Colonic mucosa (tissue), 4 donors: Measurements from ENCODE around the gene NPAS1. TPM values are rescaled to one million over a fixed set of nuclear protein-coding genes. Genes with fewer than 3 reads are reported as not detected.
"Not testable (repeated sequence)": the region's sequence is repeated elsewhere in the genome, so short reads cannot be mapped to it uniquely, and the experiment has no call there.

ENCODE experiments used
- DNase-seq: peaks from one replicate; pipeline ENCODE4 v3.0.0-alpha.2; 2020
- H3K27ac ChIP-seq: fragments of 200-600 bp; one replicate; pipeline ENCODE4 v1.8.0; 2021
- H3K27me3 ChIP-seq: fragments of 200-600 bp; one replicate; pipeline ENCODE4 v1.8.0; 2021
- H3K36me3 ChIP-seq: fragments of 200-600 bp; one replicate; pipeline ENCODE4 v1.8.0; 2021
- H3K4me1 ChIP-seq: fragments of 200-600 bp; one replicate; pipeline ENCODE4 v1.8.0; 2021; ENCODE audit warnings: mild to moderate bottlenecking
- H3K4me3 ChIP-seq: fragments of 200-600 bp; one replicate; pipeline ENCODE4 v1.8.0; 2021
- H3K9ac ChIP-seq, 2 donors: one replicate each; pipeline ENCODE4 v1.7.0; 2013; ENCODE audit warnings: control low read depth in 2 of 2, low read depth in 2 of 2, low read length in 2 of 2
- H3K9me3 ChIP-seq: fragments of 200-600 bp; one replicate; pipeline ENCODE4 v1.8.0; 2021
- CTCF ChIP-seq: fragments of 200-600 bp; IDR thresholded peaks from one replicate; pipeline ENCODE4 v1.8.0; 2022; ENCODE audit warnings: antibody characterized with exemption, mild to moderate bottlenecking
- intact Hi-C: fragments of 100-400 bp; cut with DNase I; formaldehyde crosslinking; loops from one replicate; pipeline ENCODE4 v1.14.1; 2022
- total RNA-seq, 2 donors: library from RNA; stranded (reverse); fragmentation: NEBNext Ultra II Directional in 1 of 2; extraction: Animal tissue kit (Norgen Biotek cat#: 25700) in 1 of 2; gene quantifications; one replicate each; pipeline ENCODE4 v1.2.1, GENCODE V29; 2021
- donor health status: healthy.
- donor health status: DM: no; HTN: no; CAD: no.
- donor health status: DM: no; HTN: no; CAD: no.

NPAS1 gene
- total RNA-seq, 2 donors from 2014 or later = 0.35 to 0.64 TPM

- H3K27me3 ChIP-seq = no peaks in the 10 kb centered on the region
- H3K9me3 ChIP-seq = no peaks in the 10 kb centered on the region
- no peaks in the 10 kb centered on the region for H3K4me1 ChIP-seq
- DNase-seq = no peak
- no peak overlapping the region for H3K27ac ChIP-seq
- H3K4me3 ChIP-seq = no peak overlapping the region
- intact Hi-C loops = no loop called here
- peaks cover 14% of the 10 kb centered on the region for H3K36me3 ChIP-seq
- TF ChIP-seq CTCF = no peak
- no peak overlapping the region for H3K9ac ChIP-seq
Observed at GRCh38 chr19:47073574-47073973, 53.9 kb downstream of the NPAS1 start.

GRCh38 chr19:47074621-47075020, 55.0 kb downstream of the NPAS1 start:
- TF ChIP-seq CTCF = no peak

GRCh38 chr19:47075179-47075810, 55.7 kb downstream of the NPAS1 start:
- Histone ChIP-seq H3K9me3 (no peaks in the 10 kb centered on the region), H3K9ac (peak overlapping the region in 1 of 2 donors; percentile 1), H3K27me3 (no peaks in the 10 kb centered on the region), H3K4me1 (peaks cover 3% of the 10 kb centered on the region), H3K4me3 (no peak overlapping the region), H3K27ac (no peak overlapping the region), H3K36me3 (peaks cover 14% of the 10 kb centered on the region)
- intact Hi-C loops = loop anchor here (5.0 kb wide), 1 partner anchor 63 kb away; no protein-coding TSS in a partner anchor
- DNase-seq = no peak
- TF ChIP-seq CTCF = no peak

More at GRCh38 chr19:47074621-47075020, 55.0 kb downstream of the NPAS1 start:
- Histone ChIP-seq H3K27ac (no peak overlapping the region), H3K9ac (no peak overlapping the region), H3K9me3 (no peaks in the 10 kb centered on the region), H3K36me3 (peaks cover 14% of the 10 kb centered on the region), H3K4me1 (peaks cover 2% of the 10 kb centered on the region), H3K27me3 (no peaks in the 10 kb centered on the region), H3K4me3 (no peak overlapping the region)
- intact Hi-C loops = loop anchor here (5.0 kb wide), 1 partner anchor 62 kb away; no protein-coding TSS in a partner anchor
- no peak for DNase-seq

GRCh38 chr19:47075941-47076340, 56.3 kb downstream of the NPAS1 start:
- no peak overlapping the region for H3K4me3 ChIP-seq
- TF ChIP-seq CTCF = no peak
- H3K4me1 ChIP-seq = peaks cover 3% of the 10 kb centered on the region
- no peaks in the 10 kb centered on the region for H3K9me3 ChIP-seq
- no peak overlapping the region for H3K27ac ChIP-seq
- peaks cover 14% of the 10 kb centered on the region for H3K36me3 ChIP-seq
- intact Hi-C loops = loop anchor here (5.0 kb wide), 1 partner anchor 64 kb away; no protein-coding TSS in a partner anchor
- H3K9ac ChIP-seq = no peak overlapping the region
- H3K27me3 ChIP-seq = no peaks in the 10 kb centered on the region
- DNase-seq = no peak

GRCh38 chr19:47078351-47078750, 58.7 kb downstream of the NPAS1 start:
- intact Hi-C loops = loop anchor here (5.0 kb wide), 1 partner anchor 66 kb away; no protein-coding TSS in a partner anchor
- DNase-seq = not testable (repeated sequence)

GRCh38 chr19:47081095-47081494, 61.5 kb downstream of the NPAS1 start:
- no peak for TF ChIP-seq CTCF
- no peak overlapping the region for H3K27ac ChIP-seq
- intact Hi-C loops = no loop called here
- H3K4me1 ChIP-seq = peaks cover 3% of the 10 kb centered on the region
- H3K9ac ChIP-seq = no peak overlapping the region
- peaks cover 31% of the 10 kb centered on the region for H3K36me3 ChIP-seq
- H3K9me3 ChIP-seq = no peaks in the 10 kb centered on the region
- H3K27me3 ChIP-seq = no peaks in the 10 kb centered on the region
- no peak overlapping the region for H3K4me3 ChIP-seq
- DNase-seq = no peak

More at GRCh38 chr19:47078351-47078750, 58.7 kb downstream of the NPAS1 start:
- H3K4me3 ChIP-seq, H3K9ac ChIP-seq, H3K9me3 ChIP-seq, H3K27ac ChIP-seq, H3K27me3 ChIP-seq, H3K4me1 ChIP-seq: not testable (repeated sequence)
- H3K36me3 ChIP-seq = peaks cover 17% of the 10 kb centered on the region
